Measurements from ENCODE around the gene GPR156. TPM values are rescaled to one million over a fixed set of nuclear protein-coding genes. Genes with fewer than 3 reads are reported as not detected.

GPR156 gene
- total RNA-seq, 1 donor from 2014 or later, result 0.48 TPM

DNA sequence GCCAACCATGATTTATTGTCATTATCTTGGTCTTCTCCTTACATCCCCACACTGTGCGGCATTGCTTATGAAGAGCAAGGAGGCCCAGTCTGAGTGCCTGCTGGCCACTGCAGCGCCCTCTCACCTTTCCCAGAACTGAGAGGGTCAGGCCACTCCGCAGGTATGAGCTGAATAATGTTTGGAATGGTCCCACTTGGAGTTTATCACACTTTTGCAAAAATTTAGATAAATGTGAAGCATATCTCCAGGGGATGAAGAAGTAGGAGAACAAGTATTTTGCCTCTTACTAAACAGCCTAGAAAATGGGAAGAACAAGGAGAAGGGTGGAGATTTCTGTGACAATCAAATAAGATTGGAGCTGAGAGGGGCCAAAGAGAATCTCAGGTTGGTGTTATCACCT lies 116.4 kb downstream of the GPR156 start:
- Mint-ChIP-seq H3K9me3 (ENCODE audit: unreplicated experiment) (no peaks in the 10 kb centered on the region), H3K27me3 (ENCODE audit: unreplicated experiment) (no peaks in the 10 kb centered on the region), H3K4me1 (ENCODE audit: unreplicated experiment) (peaks cover 27% of the 10 kb centered on the region), H3K36me3 (ENCODE audit: unreplicated experiment) (no peaks in the 10 kb centered on the region), H3K27ac (ENCODE audit: unreplicated experiment) (no peak overlapping the region), H3K4me3 (ENCODE audit: unreplicated experiment) (no peak overlapping the region)
- TF ChIP-seq, protein P1, sequence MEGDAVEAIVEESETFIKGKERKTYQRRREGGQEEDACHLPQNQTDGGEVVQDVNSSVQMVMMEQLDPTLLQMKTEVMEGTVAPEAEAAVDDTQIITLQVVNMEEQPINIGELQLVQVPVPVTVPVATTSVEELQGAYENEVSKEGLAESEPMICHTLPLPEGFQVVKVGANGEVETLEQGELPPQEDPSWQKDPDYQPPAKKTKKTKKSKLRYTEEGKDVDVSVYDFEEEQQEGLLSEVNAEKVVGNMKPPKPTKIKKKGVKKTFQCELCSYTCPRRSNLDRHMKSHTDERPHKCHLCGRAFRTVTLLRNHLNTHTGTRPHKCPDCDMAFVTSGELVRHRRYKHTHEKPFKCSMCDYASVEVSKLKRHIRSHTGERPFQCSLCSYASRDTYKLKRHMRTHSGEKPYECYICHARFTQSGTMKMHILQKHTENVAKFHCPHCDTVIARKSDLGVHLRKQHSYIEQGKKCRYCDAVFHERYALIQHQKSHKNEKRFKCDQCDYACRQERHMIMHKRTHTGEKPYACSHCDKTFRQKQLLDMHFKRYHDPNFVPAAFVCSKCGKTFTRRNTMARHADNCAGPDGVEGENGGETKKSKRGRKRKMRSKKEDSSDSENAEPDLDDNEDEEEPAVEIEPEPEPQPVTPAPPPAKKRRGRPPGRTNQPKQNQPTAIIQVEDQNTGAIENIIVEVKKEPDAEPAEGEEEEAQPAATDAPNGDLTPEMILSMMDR (IDR thresholded peaks at IDR 0.05), result no peak
- no peak for DNase-seq (ENCODE audit: extremely low spot score, unreplicated experiment)

DNA sequence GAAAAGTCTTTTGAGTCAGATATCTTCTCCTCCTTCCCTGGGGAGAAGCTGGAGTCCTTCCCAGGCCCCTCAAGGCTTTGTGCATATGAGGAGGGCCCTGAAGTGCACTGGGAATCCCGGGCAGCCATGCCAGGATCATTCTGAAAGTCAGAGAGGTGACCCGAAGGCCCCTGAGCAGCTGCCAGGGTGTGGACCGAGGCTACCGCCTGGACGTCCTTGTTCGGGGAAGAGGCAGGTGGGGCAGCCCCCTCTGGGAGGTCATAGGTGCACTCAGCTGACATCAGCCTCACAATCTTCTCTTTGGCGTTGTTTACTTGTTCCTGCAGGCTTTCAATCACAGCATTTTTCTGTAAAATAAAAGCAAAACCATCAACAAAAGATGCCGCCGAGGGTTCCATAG lies 117.0 kb downstream of the GPR156 start:
- no peak for DNase-seq (ENCODE audit: extremely low spot score, unreplicated experiment)
- H3K27me3 Mint-ChIP-seq (ENCODE audit: unreplicated experiment), result no peaks in the 10 kb centered on the region
- no peak overlapping the region for H3K4me3 Mint-ChIP-seq (ENCODE audit: unreplicated experiment)
- H3K9me3 Mint-ChIP-seq (ENCODE audit: unreplicated experiment), result no peaks in the 10 kb centered on the region
- no peak overlapping the region for H3K27ac Mint-ChIP-seq (ENCODE audit: unreplicated experiment)
- H3K36me3 Mint-ChIP-seq (ENCODE audit: unreplicated experiment), result no peaks in the 10 kb centered on the region
- H3K4me1 Mint-ChIP-seq (ENCODE audit: unreplicated experiment), result peaks cover 27% of the 10 kb centered on the region
- TF ChIP-seq, protein P1 (IDR thresholded peaks at IDR 0.05), result no peak

DNA sequence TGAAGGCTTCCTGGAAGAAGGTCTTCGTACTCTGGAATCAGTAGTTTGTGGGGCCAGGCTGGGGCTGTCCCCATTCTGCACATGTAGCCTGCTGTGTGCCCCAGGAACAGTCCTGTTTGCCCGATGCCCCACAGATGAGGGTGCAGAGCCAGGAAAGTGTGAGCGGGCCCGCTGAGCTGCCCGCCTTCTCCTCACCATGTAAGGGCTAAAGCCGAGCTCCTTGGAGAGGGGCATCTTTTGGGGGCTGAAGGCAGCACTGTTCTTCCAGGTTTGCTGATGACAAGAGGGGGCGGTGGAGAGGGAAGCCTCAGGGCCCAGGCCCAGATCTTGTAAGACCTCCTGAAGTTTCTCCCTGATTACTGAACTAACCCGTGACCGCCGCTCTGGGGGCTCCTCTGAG lies 117.5 kb downstream of the GPR156 start:
- no peak overlapping the region for H3K4me3 Mint-ChIP-seq (ENCODE audit: unreplicated experiment)
- no peaks in the 10 kb centered on the region for H3K36me3 Mint-ChIP-seq (ENCODE audit: unreplicated experiment)
- no peak overlapping the region for H3K27ac Mint-ChIP-seq (ENCODE audit: unreplicated experiment)
- no peaks in the 10 kb centered on the region for H3K27me3 Mint-ChIP-seq (ENCODE audit: unreplicated experiment)
- H3K9me3 Mint-ChIP-seq (ENCODE audit: unreplicated experiment), result no peaks in the 10 kb centered on the region
- TF ChIP-seq, protein P1 (IDR thresholded peaks at IDR 0.05), result no peak
- H3K4me1 Mint-ChIP-seq (ENCODE audit: unreplicated experiment), result peaks cover 24% of the 10 kb centered on the region
- no peak for DNase-seq (ENCODE audit: extremely low spot score, unreplicated experiment)

DNA sequence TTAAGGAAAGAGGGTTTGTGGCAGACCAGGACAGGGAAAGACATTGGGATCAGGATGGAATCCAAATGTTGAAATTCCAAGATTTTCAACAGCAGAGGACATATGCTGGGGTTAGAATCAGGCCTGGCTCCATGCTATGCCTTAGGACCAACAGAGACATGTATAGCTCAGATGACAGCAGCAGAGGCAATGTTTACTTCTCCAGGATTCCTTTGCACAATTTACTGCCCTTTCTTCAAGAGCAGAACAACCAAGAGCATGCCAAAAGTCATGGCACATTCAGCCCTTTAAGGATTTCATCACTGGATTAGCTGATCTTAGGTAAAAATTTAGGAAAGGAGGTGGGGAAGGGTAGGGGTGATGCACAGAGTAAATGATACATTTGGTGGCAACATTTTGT lies 121.2 kb downstream of the GPR156 start:
- DNase-seq (ENCODE audit: extremely low spot score, unreplicated experiment), result no peak
- Mint-ChIP-seq H3K9me3 (ENCODE audit: unreplicated experiment) (no peaks in the 10 kb centered on the region), H3K27me3 (ENCODE audit: unreplicated experiment) (no peaks in the 10 kb centered on the region), H3K4me3 (ENCODE audit: unreplicated experiment) (no peak overlapping the region), H3K27ac (ENCODE audit: unreplicated experiment) (no peak overlapping the region), H3K4me1 (ENCODE audit: unreplicated experiment) (peaks cover 40% of the 10 kb centered on the region), H3K36me3 (ENCODE audit: unreplicated experiment) (no peaks in the 10 kb centered on the region)
- TF ChIP-seq, protein P1 (IDR thresholded peaks at IDR 0.05), result no peak

DNA sequence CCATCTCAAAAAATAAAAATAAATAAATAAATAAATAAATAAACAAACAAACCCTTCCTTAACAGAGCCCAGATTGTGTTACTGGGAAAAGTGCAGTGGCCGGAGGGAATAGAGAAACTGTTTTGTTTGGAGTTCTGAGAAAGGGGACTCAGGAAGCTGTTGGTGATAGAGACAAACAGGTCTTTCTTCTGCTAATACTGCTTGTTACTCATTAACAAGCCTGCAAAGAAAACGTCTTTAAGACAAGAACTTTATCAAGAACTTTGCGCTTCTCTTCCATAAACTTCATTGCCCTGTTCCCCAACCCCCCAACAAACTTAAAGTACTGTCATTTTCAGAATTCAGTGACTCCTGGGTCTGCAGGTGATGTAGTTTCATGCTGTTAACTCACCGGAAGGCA lies 122.0 kb downstream of the GPR156 start:
- Mint-ChIP-seq H3K27me3 (ENCODE audit: unreplicated experiment) (no peaks in the 10 kb centered on the region), H3K4me1 (ENCODE audit: unreplicated experiment) (peaks cover 47% of the 10 kb centered on the region), H3K9me3 (ENCODE audit: unreplicated experiment) (no peaks in the 10 kb centered on the region), H3K36me3 (ENCODE audit: unreplicated experiment) (no peaks in the 10 kb centered on the region), H3K4me3 (ENCODE audit: unreplicated experiment) (no peak overlapping the region), H3K27ac (ENCODE audit: unreplicated experiment) (no peak overlapping the region)
- DNase-seq (ENCODE audit: extremely low spot score, unreplicated experiment), result no peak
- TF ChIP-seq, protein P1 (IDR thresholded peaks at IDR 0.05), result no peak

Data from osteocyte (in vitro differentiated cells).